Measurements from ENCODE around the gene GDPGP1. TPM values are rescaled to one million over a fixed set of nuclear protein-coding genes. Genes with fewer than 3 reads are reported as not detected.

Gene GDPGP1
- total and polyA plus RNA-seq, 12 donors, result 3.0 to 16.3 (median 13.0) TPM

DNA sequence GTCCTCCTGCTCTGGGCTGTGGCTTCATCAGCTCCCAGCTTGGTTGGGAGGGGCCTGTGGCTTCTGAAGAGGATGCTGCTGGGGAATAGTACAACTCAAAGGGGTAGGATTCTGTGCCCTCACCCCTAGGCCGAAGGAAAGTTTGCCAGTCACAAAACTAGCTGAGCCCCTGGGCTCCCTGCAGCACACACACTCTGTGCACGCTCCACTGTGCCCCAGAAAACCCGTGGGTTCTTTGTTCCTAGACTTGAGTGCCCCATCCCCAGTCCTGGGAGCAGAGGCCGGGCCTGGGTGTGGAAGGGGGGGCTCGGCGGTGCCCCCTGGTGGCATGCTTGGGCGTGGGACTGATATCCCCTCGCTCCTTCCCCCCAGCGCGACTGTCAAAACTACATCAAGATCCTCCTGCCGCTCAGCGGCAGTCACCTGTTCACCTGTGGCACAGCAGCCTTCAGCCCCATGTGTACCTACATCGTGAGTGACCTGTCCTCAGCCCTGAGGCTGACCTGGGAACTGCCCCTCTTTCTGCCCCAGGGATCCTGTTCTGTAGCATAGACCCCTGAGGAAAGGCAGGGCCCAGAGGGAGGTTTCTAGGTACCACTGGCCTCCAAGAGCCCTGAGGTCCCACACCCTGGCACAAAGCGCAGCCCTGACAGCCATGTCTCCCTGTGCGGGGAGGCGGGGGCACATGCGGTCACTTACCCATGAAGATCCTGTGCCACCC, 14.4 kb upstream of the GDPGP1 start:
- H3K27ac ChIP-seq, result peak overlapping the region in 1 of 10 donors; percentile 3
- DNase-seq (peak in 1 of 2 donors; percentile 60), ATAC-seq (peak in 7 of 8 donors; percentile 23 to 67 (median 57))
- peaks cover 2 to 14% (median 11%) of the 10 kb centered on the region in 9 donors for H3K4me1 ChIP-seq
- H3K36me3 ChIP-seq, result peaks cover 0 to 71% (median 6%) of the 10 kb centered on the region in 9 donors
- WGBS, 2 donors, result 63 to 66% methylated on average over 17 of the region's 17 CpGs
- intact Hi-C loops (cut with DNase I), result loop anchor here in 5 of 10 donors (2.0 to 10.0 kb wide), 5 partner anchors 35 to 325 kb away; partner anchors contain the start of gene AP3S2 (in 2 of the 5)
- TF ChIP-seq, protein P1, sequence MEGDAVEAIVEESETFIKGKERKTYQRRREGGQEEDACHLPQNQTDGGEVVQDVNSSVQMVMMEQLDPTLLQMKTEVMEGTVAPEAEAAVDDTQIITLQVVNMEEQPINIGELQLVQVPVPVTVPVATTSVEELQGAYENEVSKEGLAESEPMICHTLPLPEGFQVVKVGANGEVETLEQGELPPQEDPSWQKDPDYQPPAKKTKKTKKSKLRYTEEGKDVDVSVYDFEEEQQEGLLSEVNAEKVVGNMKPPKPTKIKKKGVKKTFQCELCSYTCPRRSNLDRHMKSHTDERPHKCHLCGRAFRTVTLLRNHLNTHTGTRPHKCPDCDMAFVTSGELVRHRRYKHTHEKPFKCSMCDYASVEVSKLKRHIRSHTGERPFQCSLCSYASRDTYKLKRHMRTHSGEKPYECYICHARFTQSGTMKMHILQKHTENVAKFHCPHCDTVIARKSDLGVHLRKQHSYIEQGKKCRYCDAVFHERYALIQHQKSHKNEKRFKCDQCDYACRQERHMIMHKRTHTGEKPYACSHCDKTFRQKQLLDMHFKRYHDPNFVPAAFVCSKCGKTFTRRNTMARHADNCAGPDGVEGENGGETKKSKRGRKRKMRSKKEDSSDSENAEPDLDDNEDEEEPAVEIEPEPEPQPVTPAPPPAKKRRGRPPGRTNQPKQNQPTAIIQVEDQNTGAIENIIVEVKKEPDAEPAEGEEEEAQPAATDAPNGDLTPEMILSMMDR (IDR thresholded peaks at IDR 0.05), result peak; percentile 49 to 78 (median 71)
- no peaks in the 10 kb centered on the region for H3K9me3 ChIP-seq
- H3K4me3 ChIP-seq, result no peak overlapping the region
- no peaks in the 10 kb centered on the region for H3K27me3 ChIP-seq

DNA sequence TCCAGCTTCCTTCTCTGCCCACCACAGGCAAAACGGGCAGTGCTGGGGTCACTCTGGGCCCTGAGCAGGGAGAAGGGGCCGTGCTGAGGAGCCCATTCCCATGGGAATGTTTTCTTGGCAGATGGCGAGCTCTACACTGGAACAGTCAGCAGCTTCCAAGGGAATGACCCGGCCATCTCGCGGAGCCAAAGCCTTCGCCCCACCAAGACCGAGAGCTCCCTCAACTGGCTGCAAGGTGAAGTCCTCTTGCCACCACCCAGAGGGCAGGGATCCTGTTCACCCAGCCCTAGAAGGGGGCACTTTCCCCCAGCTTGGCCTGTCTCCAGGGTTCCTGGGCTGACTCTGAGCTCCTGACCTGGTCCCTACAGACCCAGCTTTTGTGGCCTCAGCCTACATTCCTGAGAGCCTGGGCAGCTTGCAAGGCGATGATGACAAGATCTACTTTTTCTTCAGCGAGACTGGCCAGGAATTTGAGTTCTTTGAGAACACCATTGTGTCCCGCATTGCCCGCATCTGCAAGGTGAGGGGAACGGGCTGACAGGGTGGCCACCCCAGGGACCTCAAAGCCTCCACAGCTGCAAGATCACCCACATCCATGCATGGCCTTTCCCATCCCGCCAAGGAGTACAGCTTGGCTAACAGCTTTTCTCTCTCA, 12.6 kb upstream of the GDPGP1 start:
- TF ChIP-seq, protein P1 (IDR thresholded peaks at IDR 0.05), result peak; percentile 52 to 82 (median 75)
- DNase-seq (peak; percentile 76 to 77), ATAC-seq (peak; percentile 73 to 87 (median 85))
- peak overlapping the region in 8 of 10 donors; percentile 20 to 66 (median 51) for H3K27ac ChIP-seq
- no peaks in the 10 kb centered on the region for H3K9me3 ChIP-seq
- intact Hi-C loops (cut with DNase I), result loop anchor here in 4 of 10 donors (2.0 to 10.0 kb wide), 4 partner anchors 37 to 327 kb away; partner anchors contain the start of gene AP3S2 (in 2 of the 4)
- H3K27me3 ChIP-seq, result no peaks in the 10 kb centered on the region
- H3K4me1 ChIP-seq, result peaks cover 2 to 14% (median 9%) of the 10 kb centered on the region in 9 donors
- H3K36me3 ChIP-seq, result peaks cover 0 to 89% (median 7%) of the 10 kb centered on the region in 9 donors
- WGBS, 2 donors, result 34 to 39% methylated on average over 13 to 14 of the region's 14 CpGs
- no peak overlapping the region for H3K4me3 ChIP-seq

DNA sequence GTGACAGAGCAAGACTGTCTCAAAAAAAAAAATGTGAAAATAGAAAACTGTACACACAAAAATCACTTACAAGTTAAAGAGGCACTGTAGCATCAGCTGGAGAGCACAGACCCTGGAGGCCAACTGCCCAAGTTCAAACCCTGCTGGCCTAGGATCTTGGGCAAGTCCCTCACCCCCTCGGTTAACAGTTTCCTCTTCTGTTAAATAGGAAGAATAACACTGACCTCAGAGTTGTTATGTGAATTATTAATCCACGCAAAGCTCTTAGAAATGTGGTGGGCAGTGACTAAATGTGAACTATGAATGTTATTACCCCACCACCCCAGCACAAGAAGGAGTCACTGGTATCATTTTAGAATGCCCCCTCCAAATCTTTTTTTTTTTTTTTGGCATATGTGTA, 11.5 kb upstream of the GDPGP1 start:
- H3K9me3 ChIP-seq, result no peaks in the 10 kb centered on the region
- ATAC-seq (no peak), DNase-seq (no peak)
- TF ChIP-seq, protein P1 (IDR thresholded peaks at IDR 0.05), result no peak
- peaks cover 0 to 93% (median 13%) of the 10 kb centered on the region in 9 donors for H3K36me3 ChIP-seq
- WGBS, 2 donors, result 89 to 96% methylated on average over 2 of the region's 2 CpGs
- no peak overlapping the region for H3K27ac ChIP-seq
- H3K4me3 ChIP-seq, result no peak overlapping the region
- H3K4me1 ChIP-seq, result peaks cover 2 to 14% (median 9%) of the 10 kb centered on the region in 9 donors
- intact Hi-C loops (cut with DNase I), result loop anchor here in 2 of 10 donors (10.0 kb wide), 2 partner anchors 128 to 328 kb away; partner anchors contain the start of gene AP3S2 (in 2 of the 2)
- no peaks in the 10 kb centered on the region for H3K27me3 ChIP-seq

DNA sequence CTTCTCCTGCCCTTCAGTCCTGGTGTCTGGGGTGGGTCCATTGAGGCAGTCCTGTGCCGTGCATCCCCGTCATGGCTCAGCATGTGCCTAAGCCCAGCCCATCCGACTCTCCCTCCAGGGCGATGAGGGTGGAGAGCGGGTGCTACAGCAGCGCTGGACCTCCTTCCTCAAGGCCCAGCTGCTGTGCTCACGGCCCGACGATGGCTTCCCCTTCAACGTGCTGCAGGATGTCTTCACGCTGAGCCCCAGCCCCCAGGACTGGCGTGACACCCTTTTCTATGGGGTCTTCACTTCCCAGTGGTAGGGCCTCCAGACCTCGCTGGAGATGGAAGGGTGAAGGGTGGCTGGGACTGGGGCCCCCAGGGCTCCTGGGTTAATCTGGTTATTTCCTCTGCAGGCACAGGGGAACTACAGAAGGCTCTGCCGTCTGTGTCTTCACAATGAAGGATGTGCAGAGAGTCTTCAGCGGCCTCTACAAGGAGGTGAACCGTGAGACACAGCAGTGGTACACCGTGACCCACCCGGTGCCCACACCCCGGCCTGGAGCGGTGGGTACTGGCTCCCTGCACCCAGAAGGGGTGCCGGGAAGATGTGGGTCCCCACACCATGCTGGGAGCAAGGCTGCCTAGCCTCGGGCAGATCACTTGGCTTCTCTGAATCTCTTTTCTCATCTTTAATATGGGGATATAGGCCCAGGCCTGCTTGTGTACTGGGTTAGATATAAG, 10.4 kb upstream of the GDPGP1 start:
- TF ChIP-seq, protein P1 (IDR thresholded peaks at IDR 0.05), result no peak
- 94 to 95% methylated on average over 22 of the region's 22 CpGs for WGBS, 2 donors
- intact Hi-C loops (cut with DNase I), result loop anchor here in 2 of 10 donors (10.0 kb wide), 2 partner anchors 129 to 329 kb away; partner anchors contain the start of gene AP3S2 (in 2 of the 2)
- no peak overlapping the region for H3K27ac ChIP-seq
- no peaks in the 10 kb centered on the region for H3K9me3 ChIP-seq
- ATAC-seq (no peak), DNase-seq (no peak)
- H3K27me3 ChIP-seq, result no peaks in the 10 kb centered on the region
- peaks cover 0 to 93% (median 13%) of the 10 kb centered on the region in 9 donors for H3K36me3 ChIP-seq
- peaks cover 2 to 15% (median 9%) of the 10 kb centered on the region in 9 donors for H3K4me1 ChIP-seq
- no peak overlapping the region for H3K4me3 ChIP-seq

Measured in heart right ventricle (tissue), 16 donors.